Cerebellar nuclear complex (tissue), 1 donor: ENCODE measurements around the gene FOXN3.
A peak's percentile ranks its signal among the peaks of the same experiment; 100 is the strongest.

ENCODE experiments used
- DNase-seq, 2 experiments: peaks; one replicate each; lab custom pipeline; 2025; lab: John Stamatoyannopoulos, UW

Gene FOXN3

DNA sequence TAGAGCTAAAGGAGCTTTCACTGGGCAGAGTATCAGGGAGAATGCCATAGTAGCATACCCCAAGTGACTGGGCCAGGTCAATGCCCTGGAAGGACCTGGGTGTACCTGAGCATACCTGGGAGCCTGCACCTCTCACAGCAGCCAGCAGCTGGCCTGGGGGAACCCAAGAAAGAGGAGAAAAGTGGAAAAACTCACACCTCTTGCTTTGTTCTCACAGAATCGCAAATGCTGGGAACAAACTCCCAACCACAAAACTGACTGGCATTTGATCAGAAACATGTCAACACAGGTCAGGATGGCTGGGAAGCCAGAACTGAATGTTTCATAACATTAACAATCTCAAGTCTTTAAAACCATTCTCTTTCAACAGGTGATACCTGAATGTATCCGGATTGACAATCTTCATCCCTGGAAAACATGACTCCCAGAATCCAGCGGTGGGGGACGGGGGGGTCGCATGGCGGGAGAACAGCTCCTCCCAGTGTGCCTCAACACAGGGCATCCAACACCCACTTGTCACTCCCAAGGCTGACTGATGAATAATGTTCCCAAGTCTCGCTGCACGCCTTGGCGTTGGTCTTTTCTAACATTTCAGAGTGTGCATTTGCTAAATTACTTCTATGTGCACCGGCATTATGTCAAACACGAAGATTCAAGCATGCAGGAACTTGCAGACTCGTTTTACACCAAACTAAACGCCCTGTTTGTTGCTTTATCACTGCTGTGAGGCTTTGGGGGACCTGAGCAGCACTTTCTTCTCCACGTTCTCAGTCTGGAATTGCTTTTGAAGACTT lies 7.9 kb downstream of the FOXN3 start:
- DNase-seq = no peak

DNA sequence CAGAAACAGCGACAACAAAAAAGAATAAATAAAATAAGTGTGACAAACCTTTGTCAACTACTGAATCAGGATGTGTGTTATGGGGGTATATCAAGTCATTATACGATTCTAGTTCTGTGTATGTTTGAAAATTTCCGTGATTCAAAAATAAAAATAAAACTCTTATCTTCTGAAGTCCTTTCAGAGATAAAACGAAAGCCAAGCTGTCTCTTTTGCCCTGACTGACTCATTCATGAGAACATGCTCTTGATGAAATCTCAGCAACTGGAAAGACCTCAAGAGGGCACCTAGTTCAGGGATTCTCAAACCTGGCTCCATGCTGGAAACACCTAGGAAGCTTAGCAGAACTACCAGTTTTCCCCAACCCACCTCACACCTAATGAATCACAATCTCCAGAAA lies 9.2 kb downstream of the FOXN3 start:
- no peak for DNase-seq

DNA sequence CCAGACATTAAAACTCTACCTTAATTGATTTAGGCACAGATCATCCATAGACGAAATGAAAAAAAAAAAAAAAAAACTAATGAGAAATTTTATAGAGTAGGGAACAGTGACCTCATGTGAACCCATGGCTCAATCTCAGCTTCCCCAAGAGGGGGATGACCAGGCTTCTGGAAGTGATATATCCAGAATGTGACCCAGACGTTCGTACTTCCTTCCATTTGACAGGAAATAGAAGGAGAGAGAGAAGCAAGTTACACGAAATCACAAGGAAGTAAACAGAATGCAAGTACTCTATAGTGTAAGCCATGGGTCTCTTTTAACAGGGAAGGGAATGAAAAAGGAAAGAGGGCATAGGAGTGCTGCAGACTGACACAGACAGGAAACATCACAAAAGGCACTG lies 10.1 kb downstream of the FOXN3 start:
- no peak for DNase-seq

DNA sequence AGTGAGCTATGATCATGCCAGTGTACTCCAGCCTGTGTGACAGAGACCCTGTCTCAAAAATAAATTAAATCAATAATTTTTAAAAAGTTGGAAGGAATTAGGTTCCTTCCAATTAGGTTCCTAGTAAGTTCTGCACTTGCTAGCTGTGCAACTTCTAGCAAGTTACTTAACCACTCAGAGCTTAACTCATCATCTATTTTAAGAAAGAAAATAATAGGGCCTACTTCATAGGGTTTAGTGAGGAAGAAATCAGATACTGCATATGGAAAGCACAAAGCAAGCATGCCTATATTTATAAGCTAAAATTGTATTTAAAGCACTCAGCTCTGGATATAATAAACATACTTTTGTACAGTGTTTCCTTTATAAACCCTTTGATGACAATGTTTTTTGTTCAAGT lies 10.7 kb downstream of the FOXN3 start:
- no peak for DNase-seq

DNA sequence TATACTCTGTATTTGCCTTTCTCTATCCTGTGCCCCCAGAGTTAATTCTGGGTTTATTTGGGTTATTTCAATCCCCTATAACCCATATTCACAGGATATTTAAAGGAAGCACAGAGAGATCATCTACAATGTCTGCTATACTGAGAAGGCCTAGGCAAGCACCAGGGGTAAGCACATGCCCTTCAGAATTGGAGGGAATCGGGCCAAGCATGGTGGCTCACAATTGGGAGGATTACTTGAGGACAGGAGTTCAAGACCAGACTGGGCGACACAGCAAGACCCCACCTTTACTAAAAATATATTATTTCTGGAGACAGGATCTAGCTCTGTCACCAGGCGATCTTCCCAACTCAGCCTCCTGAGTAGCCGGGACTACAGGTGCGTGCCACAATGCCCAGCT lies 11.3 kb downstream of the FOXN3 start:
- DNase-seq = no peak

DNA sequence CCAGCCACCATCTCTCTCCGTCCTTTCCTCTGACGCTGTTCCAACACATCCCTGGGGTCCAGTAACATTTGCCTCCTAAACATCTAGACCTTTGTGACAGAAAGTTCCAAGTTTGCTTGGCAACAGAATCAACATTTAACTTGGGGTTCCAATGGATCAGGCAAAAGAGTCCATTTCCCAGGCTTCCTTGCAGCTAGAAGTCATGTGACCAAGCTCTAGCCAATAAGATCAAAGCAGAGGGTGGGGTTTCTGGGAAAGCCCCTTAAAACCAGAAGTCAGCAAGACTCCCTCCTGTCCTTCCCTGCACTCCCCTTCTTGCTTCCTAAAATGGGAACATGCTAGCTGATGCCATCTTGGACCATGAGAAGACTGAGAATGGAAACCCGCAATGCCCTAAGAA lies 14.7 kb downstream of the FOXN3 start:
- no peak for DNase-seq

DNA sequence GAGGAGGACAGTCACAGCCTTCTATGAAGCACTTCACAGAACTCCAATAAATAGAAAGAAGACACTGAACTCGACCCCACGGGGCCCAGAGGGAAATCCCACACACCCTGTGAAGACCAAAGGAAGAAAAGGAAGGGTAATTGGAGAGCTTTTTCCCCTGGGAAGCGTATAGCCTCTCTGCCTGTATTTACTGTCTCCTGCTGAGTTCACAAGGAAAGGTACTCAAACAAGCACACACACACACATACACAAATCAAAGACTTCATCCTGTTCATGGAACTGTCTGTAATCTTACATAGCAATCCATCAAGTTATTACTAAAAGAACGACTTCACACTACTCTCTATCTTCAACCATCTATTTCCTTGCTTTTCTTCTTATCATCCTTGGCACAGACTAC lies 15.3 kb downstream of the FOXN3 start:
- DNase-seq = no peak

DNA sequence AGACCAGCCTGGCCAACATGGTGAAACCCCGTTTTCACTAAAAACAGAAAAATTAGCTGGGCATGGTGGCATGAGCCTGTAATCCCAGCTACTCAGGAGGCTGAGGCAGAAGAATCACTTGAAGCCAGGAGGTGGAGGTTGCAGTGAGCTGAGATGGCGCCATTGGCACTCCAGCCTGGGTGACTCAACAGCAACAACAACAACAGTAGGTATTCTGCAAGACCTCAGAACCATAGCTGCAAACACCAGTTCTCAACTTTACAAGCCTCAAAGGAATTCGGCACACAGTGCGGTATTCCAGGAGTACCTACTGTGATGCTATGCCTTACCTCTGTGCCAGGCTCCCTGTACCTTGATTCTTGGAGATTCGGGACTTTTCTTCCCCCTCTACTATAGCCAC lies 15.8 kb downstream of the FOXN3 start:
- DNase-seq = no peak

DNA sequence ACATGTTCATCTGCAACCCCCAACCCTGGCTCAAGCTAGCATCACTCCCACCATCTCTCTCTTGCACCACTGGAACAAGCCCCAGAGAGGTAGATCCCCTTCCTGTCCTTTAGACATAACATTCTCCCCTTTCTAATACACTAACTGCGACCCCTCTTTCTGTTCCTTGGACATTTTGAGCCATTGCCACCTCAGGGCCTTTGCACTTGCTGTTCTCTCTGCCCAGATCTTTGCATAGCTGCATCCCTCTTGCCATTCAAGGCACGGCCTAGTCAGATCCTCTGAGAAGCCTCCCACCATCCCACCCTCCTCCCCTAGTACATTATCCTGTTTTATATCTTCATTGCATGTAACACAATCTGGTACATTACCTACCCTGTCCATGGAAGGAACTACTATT lies 16.5 kb downstream of the FOXN3 start:
- no peak for DNase-seq

DNA sequence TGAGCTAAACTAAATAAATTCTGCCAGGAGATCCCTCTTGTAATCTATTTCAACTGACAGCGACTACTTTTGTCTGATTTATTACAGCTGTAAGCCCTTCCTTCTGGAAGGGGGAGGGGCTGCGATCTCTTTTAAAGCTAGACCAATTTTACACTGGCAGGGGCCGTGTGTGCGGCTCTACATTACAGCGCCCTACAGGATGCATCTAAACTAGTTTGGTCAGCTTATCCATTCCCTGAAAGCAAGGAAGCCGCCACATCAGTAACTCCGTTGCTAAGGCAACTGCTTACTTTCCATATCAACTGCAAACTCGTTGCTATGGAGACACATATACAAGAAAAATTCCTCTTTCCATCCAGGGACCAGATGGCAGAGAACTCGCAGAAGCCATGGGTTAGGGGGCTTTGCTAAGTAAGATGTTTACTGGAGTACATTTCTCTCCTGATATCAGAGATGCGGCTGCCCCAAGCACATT lies 17.4 kb downstream of the FOXN3 start:
- DNase-seq = no peak

DNA sequence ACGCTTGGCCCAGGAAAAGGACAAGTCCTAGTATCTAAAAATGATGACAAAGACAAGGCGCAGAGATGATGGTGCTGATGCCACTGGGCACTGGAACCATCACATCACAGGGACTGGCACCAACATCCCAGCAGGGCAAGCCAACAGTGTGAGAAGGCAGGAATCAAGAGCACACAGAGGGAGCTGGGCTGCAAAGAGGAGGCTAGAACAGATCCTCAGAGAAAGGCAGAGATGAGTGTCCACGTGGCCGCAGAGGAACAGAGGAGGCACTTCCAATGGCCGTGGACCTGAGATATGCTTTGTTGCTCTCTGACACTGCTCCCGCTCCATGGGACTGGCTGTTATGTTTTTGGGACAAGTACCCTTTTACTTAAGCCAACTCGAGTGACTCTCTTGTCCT lies 17.9 kb downstream of the FOXN3 start:
- DNase-seq = no peak

DNA sequence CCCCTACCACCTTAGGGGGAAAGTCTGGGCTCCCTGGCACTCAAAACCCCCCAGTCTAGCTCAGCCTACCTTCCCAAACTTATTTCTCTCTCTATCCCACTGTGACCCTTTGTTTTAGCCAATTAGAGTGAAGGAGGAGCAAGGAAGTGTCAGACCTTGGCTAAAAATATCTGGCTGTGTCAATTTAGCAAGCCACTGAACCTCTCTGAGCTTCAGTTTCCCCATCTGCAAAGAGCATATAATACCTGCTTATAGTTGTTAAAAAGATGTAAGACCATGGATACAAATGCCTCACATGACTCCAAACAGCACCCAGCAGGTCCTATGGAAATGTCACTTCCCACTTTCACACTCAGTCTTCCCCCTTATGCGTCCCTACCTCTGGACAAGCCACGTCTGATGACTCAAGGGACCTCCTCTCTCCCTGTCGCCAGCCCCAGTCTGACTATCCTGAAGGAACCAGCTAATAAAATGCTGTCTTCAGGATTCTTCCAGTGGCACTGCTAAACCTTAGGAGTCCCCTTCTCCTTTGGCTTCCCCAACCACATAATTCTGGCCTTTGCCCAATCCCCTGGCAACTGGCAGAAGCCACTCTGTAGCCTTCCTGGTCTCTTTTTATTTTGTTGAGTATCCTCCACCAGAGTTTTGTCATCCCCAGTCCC lies 19.3 kb downstream of the FOXN3 start:
- no peak for DNase-seq

DNA sequence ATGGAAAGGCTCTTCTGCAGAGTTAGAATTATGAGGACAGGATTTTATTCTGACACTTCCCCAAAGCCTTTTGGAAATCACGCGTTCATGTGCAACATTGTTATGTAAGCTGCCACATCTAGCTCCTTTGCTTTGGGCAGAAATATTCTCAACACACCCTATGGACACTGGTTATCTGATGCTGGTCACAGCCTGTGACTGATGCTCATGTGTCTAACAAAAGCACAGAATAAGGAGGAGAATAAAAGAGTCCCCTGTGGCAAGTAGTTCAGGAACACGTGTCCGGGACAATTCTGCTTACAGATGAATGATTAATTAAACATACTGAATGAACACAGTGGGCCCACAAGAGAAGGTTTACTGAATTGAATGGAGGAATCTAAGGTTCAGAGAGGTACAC lies 22.1 kb downstream of the FOXN3 start:
- DNase-seq = peak in 1 of 2 experiments; percentile 40

DNA sequence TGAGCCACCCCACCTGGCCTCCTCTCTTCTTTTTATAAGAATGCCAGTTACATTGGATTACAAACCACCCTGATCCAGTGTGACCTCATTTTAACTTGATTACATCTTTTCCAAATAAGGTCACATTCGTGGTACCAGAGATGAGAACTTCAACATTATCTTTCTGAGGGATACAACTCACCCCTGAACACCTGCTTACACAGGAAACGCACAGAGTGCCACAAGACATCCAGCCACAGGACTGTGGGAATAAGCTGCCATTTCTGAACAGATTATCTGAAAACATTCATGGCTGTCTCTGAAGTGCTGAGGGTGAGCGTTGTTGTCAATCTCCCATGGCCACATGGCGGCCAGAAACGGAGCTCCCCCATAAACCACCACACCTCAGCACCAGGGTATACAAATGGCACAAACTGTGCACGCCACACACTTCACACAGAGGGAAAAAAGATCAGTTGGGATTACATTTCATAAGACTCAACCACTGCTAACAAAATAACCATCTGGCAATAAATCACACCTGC lies 23.7 kb downstream of the FOXN3 start:
- DNase-seq = no peak

DNA sequence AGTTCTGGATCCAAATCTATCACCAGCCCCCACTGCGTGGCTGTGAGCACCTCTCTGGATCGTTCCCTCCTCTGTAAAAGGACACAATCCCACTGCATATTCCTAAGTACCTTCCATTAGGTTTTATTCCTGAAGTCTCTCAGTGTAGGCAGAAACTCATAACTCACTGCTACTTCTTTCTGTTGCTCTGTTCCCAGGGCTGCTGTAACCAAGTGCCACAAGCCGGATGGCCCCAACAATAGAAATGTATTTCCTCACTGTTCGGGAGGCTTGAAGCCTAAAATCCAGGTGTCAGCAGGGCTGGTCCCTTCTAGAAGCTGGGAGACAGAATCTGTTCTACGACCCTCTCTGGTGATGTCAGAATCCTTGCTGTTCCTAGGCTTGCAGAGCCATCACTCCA lies 24.9 kb downstream of the FOXN3 start:
- no peak for DNase-seq

DNA sequence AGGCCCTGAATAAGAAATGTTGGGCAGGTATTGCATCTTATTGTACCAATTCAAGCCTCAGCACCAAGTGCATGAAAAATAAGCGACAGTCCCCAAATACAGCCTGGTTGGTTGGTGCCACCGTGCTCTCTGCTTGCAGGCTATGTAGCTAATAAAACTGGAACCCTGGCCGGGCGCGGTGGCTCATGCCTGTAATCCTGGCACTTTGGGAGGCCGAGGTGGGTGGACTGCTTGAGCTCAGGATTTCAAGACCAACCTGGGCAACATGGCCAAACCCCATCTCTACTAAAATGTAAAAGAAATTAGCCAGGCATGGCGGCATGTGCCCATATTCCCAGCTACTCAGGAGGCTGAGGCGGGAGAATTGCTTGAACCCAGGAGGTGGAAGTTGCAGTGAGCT lies 25.5 kb downstream of the FOXN3 start:
- DNase-seq = no peak

DNA sequence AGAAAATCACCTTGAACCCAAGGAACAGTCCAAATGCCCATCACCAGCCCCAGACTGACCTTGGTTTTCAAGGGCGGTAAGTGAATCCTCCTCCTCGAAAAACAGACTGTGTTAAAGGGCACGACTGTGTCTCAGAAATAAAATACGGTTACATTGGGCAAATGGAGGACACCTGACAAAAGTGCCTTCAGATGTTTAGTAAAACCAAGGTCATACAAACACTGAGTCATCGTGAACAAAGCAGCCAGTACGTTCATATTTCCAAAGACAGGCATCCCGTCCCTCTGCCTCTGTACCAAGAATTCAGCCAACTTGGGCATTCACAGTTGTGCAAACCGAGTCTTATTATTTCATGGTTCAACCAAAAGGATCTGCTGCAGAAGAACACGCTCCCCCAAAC lies 25.9 kb downstream of the FOXN3 start:
- DNase-seq = no peak

DNA sequence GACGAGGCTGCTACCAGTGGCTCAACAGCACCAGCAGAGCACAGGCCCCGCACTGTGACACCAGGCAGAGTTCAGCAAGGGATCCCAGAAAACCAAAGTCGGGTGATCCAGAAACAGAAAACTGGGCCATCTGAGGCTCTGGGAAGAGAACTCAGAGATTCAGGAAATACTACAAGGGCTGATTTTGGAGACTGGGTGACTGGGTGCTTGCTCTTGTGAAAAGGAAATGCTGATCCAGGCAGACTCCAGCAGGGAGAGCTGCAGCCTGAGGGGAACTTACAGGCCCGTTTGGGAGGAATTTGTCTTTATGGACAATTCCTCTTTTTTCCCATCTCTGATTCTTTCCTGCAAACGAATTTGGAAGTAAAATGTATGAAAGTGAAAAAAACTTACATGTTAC lies 28.2 kb downstream of the FOXN3 start:
- DNase-seq = no peak

DNA sequence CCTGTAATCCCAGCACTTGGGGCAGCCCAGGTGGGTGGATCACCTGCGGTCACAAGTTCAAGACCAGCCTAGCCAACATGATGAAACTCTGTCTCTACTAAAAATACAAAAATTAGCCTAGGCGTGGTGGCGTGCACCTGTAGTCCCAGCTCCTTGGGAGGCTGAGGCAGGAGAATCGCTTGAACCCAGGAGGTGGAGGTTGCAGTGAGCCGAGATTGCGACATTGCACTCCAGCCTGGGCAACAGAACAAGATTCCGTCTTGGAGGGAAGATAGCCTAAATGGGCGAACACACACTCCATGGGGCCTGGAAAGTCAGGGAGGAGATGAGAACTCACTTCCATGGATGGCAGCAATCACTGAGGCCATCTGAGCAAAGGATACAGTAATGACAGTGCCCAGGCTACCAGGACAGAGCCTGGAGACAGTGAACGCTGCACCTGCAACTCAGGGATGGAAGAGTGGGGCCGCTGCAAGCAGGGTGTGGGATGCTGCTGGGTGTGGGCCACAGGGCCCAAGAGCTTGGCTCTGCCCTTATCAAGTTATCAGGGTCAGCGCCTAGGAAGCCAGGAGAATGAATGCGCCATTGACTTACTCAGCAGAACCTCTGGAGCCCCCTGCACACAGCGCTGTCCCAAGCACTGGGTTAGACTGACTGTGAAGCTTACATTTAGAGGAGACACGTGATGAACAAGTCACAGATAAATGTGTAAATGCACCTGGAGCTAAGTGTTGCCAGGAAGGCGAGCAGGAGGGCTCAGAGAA lies 28.9 kb downstream of the FOXN3 start:
- no peak for DNase-seq

DNA sequence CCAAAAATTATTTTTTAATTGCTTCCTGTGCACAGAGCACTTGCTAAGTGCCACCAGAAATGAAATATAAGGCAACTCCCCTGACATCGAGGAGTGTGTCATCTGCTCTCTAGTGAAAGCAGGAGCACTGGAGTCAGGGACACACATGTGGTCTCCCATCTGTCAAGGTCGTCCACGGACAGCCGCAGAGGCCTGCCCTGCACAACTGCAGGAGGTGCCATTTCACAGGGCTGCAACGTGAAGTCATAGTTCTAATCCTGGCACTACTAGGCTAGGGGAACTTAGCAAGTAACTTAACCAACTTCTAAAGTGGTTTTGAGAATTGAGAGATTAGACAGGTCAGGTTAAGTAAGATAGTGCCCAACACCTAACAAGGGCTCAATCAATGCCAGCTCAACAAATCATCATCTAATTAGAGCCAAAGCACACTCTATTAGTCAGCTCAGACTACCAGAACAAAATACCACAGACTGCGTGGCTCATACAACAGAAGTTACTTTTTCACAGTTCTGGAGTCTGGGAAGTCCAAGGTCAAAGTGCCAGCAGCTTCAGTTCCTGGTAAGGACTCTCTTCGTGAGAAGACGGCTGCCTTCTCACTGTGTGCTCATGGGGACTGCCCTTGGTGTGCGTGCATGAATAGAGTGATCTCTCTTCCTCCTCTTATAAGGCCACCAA lies 30.7 kb downstream of the FOXN3 start:
- no peak for DNase-seq

DNA sequence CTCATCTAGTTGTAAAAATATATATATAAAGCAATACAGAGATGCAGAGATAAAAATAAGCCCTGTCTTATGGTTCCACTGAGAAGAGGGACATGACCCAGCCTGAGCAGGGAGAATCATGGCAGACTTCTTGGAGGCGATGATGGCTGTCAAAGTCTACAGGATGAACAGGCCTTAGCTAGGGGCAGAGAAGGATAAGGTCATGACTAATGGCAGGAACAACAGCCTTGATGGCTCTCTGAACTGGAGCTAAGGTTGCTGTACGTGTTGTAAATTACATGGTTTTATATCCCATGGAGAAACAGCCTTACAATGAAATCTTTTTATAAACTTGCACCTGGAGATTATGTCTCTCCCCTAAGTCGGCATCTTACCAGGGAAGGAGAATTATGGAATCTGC lies 32.4 kb downstream of the FOXN3 start:
- DNase-seq = no peak

DNA sequence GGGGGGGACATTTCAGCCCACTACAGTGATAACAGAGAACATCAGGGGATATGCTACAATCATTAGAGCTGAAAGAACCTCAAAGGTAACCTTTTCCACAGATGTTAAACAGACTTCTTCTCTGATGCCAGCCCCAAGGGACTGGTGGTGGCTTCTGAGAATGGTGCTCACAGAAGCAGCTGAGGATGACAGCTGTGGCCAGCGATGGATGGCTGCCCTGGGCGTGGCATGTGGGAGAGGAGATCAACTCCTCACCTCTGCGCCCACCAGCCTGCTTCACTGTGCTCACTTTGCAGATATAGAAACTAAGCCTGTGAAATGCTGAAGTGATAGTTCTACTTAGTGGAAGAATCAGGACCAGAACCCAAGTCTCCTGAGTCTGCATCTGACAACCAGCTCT lies 33.0 kb downstream of the FOXN3 start:
- no peak for DNase-seq
